Liver (tissue), 9 donors: ENCODE measurements around the gene ORMDL3. TPM values are rescaled to one million over a fixed set of nuclear protein-coding genes. Genes with fewer than 3 reads are reported as not detected.

Source experiments
- DNase-seq: peaks from one replicate; pipeline ENCODE4 v3.0.0-alpha.2; 2017; ENCODE audit warnings: low spot score
- H3K27ac ChIP-seq, 2 donors: one replicate each; pipeline ENCODE4 v1.7.0; 2013; ENCODE audit warnings: inconsistent platforms in 2 of 2, low read length in 2 of 2, control low read depth in 1 of 2, low read depth in 1 of 2, mild to moderate bottlenecking in 1 of 2
- H3K27me3 ChIP-seq, 4 donors: one replicate each; pipeline versions ENCODE4 v1.6.1 to v1.7.0; 2013; ENCODE audit warnings: low read length in 3 of 4, inconsistent platforms in 1 of 4, mild to moderate bottlenecking in 1 of 4, moderate library complexity in 1 of 4; ENCODE audit not compliant: control insufficient read depth in 4 of 4, insufficient read depth in 4 of 4
- H3K36me3 ChIP-seq, 4 donors: one replicate each; pipeline versions ENCODE4 v1.6.1 to v1.7.0; 2013; ENCODE audit warnings: low read length in 3 of 4, mild to moderate bottlenecking in 3 of 4, low read depth in 1 of 4, moderate library complexity in 1 of 4; ENCODE audit not compliant: control insufficient read depth in 4 of 4, insufficient read depth in 3 of 4
- H3K4me1 ChIP-seq, 4 donors: one replicate each; pipeline versions ENCODE4 v1.6.1 to v1.7.0; 2013; ENCODE audit warnings: low read length in 3 of 4, mild to moderate bottlenecking in 3 of 4, moderate library complexity in 1 of 4; ENCODE audit not compliant: control insufficient read depth in 4 of 4, insufficient read depth in 4 of 4
- H3K4me3 ChIP-seq, 3 donors: one replicate each; pipeline versions ENCODE4 v1.6.1 to v1.7.0; 2013; ENCODE audit warnings: low read length in 3 of 3, control low read depth in 1 of 3, low read depth in 1 of 3, mild to moderate bottlenecking in 1 of 3
- H3K9ac ChIP-seq, 2 donors: one replicate each; pipeline ENCODE4 v1.7.0; 2013; ENCODE audit warnings: low read length in 2 of 2, mild to moderate bottlenecking in 2 of 2, moderate library complexity in 2 of 2, control low read depth in 1 of 2, low read depth in 1 of 2
- H3K9me3 ChIP-seq, 4 donors: one replicate each; pipeline versions ENCODE4 v1.6.1 to v1.7.0; 2013; ENCODE audit warnings: low read length in 3 of 4; ENCODE audit not compliant: control insufficient read depth in 4 of 4
- EGR1 ChIP-seq, 2 donors: IDR thresholded peaks; 2 replicates each; pipeline ENCODE4 v1.6.1; 2016 to 2018; ENCODE audit warnings: antibody characterized with exemption in 2 of 2, low read depth in 2 of 2
- FOXA1 ChIP-seq: IDR thresholded peaks from 2 replicates; pipeline ENCODE4 v1.6.1; 2016; ENCODE audit warnings: antibody characterized with exemption
- GABPA ChIP-seq, 2 donors: IDR thresholded peaks in 1 of 2; conservative IDR thresholded peaks in 1 of 2; 2 replicates each; pipeline ENCODE4 v1.6.1; 2016; ENCODE audit warnings: antibody characterized with exemption in 2 of 2, mild to moderate bottlenecking in 1 of 2, moderate library complexity in 1 of 2
- HNF4A ChIP-seq, 2 donors: conservative IDR thresholded peaks; 2 replicates each; pipeline ENCODE4 v1.6.1; 2016; ENCODE audit warnings: antibody characterized with exemption in 2 of 2, mild to moderate bottlenecking in 2 of 2
- HNF4G ChIP-seq: IDR thresholded peaks from 2 replicates; pipeline ENCODE4 v1.6.1; 2016; ENCODE audit warnings: antibody characterized with exemption
- JUND ChIP-seq, 2 donors: IDR thresholded peaks; 2 replicates each; pipeline ENCODE4 v1.6.1; 2016; ENCODE audit warnings: antibody characterized with exemption in 2 of 2
- NR2F2 ChIP-seq: IDR thresholded peaks from 2 replicates; pipeline ENCODE4 v1.6.1; 2016; ENCODE audit warnings: antibody characterized with exemption
- RAD21 ChIP-seq, 2 donors: IDR thresholded peaks; 2 replicates each; pipeline ENCODE4 v1.6.1; 2016; ENCODE audit warnings: antibody characterized with exemption in 2 of 2, mild to moderate bottlenecking in 2 of 2
- REST ChIP-seq: IDR thresholded peaks from 2 replicates; pipeline ENCODE4 v1.6.1; 2016; ENCODE audit warnings: antibody characterized with exemption, mild to moderate bottlenecking
- RXRA ChIP-seq, 2 donors: IDR thresholded peaks; 2 replicates each; pipeline ENCODE4 v1.6.1; 2017 to 2018; ENCODE audit warnings: antibody characterized with exemption in 2 of 2, mild to moderate bottlenecking in 1 of 2
- SP1 ChIP-seq: IDR thresholded peaks from 2 replicates; pipeline ENCODE4 v1.6.1; 2018; ENCODE audit warnings: antibody characterized with exemption, mild to moderate bottlenecking
- TAF1 ChIP-seq: conservative IDR thresholded peaks from 2 replicates; pipeline ENCODE4 v1.6.1; 2016; ENCODE audit warnings: antibody characterized with exemption, mild to moderate bottlenecking
- YY1 ChIP-seq: IDR thresholded peaks from 2 replicates; pipeline ENCODE4 v1.6.1; 2016; ENCODE audit warnings: antibody characterized with exemption, mild to moderate bottlenecking
- WGBS: extraction: QIAGEN DNeasy Blood & Tissue Kit; methylation state at CpG from one replicate; pipeline ENCODE4 v1.1.7; 2013; 5-methylcytosine and 5-hydroxymethylcytosine counted together
- polyA plus RNA-seq, 2 donors: library from polyadenylated mRNA; stranded (reverse) in 1 of 2; unstranded in 1 of 2; fragments of 200-250 nt in 1 of 2; fragments of >200 nt in 1 of 2; fragmentation: Nextera tagmentation in 1 of 2; extraction: Ambion mirVana in 1 of 2; gene quantifications; one replicate each; pipeline versions ENCODE4 v1.2.1 to v1.2.3, GENCODE V29; 2013 to 2015
- total RNA-seq, 2 donors: library from RNA; depleted of rRNA; stranded (reverse); fragments of >200 nt; gene quantifications; one replicate each; pipeline ENCODE4 v1.2.3, GENCODE V29; 2014
- TF ChIP-seq, protein P1 (sequence below): IDR thresholded peaks from 2 replicates; pipeline ENCODE4 v1.6.1; 2016; ENCODE audit warnings: antibody characterized with exemption
- TF ChIP-seq, protein P2 (sequence below): fragments of 150-350 bp; IDR thresholded peaks from 2 replicates; pipeline ENCODE4 v1.5.1; 2017; ENCODE audit warnings: improper control_type of control experiment, low read depth, low read length; ENCODE audit not compliant: missing input control
- TF ChIP-seq, protein P3 (sequence below): IDR thresholded peaks from 2 replicates; pipeline ENCODE4 v1.6.1; 2016; ENCODE audit warnings: antibody characterized with exemption
- donor health status: healthy.
- donor health status: healthy.
- donor health status: healthy.
- donor health status: healthy.
- donor health status: healthy.

The ORMDL3 gene
- total and polyA plus RNA-seq, 4 donors: 71.0 to 141 (median 125) TPM

GRCh38 chr17:39933912-39934311 is 6.5 kb upstream of the ORMDL3 start (continued):
- no peak for TF ChIP-seq FOXA1
- TF ChIP-seq, protein P1, sequence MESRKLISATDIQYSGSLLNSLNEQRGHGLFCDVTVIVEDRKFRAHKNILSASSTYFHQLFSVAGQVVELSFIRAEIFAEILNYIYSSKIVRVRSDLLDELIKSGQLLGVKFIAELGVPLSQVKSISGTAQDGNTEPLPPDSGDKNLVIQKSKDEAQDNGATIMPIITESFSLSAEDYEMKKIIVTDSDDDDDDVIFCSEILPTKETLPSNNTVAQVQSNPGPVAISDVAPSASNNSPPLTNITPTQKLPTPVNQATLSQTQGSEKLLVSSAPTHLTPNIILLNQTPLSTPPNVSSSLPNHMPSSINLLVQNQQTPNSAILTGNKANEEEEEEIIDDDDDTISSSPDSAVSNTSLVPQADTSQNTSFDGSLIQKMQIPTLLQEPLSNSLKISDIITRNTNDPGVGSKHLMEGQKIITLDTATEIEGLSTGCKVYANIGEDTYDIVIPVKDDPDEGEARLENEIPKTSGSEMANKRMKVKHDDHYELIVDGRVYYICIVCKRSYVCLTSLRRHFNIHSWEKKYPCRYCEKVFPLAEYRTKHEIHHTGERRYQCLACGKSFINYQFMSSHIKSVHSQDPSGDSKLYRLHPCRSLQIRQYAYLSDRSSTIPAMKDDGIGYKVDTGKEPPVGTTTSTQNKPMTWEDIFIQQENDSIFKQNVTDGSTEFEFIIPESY: no peak

DNA sequence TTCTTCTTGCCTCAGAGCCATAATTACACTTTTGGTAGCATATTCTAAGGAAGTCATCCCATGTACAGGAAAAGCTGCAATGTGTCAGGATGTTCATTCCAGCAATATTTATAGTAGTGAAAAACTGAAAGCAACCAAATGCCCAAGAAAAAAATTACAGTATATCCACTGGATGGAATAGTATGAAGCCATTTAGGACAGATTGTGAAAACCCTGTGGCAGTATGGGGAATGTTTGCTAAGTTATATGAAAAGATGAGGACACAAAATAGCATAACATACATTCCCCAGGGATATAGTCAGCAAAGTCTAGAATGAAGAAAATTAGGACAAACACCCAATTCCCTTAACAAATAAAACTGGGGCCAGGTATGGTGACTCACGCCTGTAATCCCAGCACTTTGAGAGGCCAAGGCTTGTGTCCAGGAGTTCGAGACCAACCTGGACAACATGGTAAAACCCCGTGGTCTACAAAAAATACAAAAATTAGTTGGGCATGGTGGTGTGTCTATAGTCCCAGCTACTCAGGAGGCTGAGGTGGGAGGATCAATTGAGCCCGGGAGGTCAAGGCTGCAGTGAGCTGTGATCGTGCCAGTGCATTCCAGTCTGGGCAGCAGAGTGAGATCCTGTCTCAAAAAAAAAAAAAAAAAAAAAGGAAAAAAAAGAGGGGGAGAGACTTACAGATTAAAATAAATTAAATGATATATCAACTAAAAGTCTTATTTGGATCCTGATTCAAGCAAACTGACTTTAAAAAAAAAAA is 2.4 kb upstream of the ORMDL3 start:
- TF ChIP-seq RXRA (IDR thresholded peaks at IDR 0.05) (no peak), HNF4A (conservative IDR thresholded peaks at IDR 0.05) (no peak), JUND (IDR thresholded peaks at IDR 0.05) (no peak), YY1 (no peak), NR2F2 (no peak), EGR1 (IDR thresholded peaks at IDR 0.05; ENCODE audit: low read depth in 2 of 2) (no peak), FOXA1 (no peak), TAF1 (no peak), GABPA (IDR thresholded peaks at IDR 0.05 in 1 of 2, conservative IDR thresholded peaks at IDR 0.05 in 1 of 2) (no peak), SP1 (no peak), REST (no peak), RAD21 (IDR thresholded peaks at IDR 0.05) (no peak), HNF4G (no peak)
- TF ChIP-seq, protein P2, sequence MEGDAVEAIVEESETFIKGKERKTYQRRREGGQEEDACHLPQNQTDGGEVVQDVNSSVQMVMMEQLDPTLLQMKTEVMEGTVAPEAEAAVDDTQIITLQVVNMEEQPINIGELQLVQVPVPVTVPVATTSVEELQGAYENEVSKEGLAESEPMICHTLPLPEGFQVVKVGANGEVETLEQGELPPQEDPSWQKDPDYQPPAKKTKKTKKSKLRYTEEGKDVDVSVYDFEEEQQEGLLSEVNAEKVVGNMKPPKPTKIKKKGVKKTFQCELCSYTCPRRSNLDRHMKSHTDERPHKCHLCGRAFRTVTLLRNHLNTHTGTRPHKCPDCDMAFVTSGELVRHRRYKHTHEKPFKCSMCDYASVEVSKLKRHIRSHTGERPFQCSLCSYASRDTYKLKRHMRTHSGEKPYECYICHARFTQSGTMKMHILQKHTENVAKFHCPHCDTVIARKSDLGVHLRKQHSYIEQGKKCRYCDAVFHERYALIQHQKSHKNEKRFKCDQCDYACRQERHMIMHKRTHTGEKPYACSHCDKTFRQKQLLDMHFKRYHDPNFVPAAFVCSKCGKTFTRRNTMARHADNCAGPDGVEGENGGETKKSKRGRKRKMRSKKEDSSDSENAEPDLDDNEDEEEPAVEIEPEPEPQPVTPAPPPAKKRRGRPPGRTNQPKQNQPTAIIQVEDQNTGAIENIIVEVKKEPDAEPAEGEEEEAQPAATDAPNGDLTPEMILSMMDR: no peak
- TF ChIP-seq, protein P3, sequence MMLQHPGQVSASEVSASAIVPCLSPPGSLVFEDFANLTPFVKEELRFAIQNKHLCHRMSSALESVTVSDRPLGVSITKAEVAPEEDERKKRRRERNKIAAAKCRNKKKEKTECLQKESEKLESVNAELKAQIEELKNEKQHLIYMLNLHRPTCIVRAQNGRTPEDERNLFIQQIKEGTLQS: no peak
- TF ChIP-seq, protein P1: no peak
- Histone ChIP-seq H3K4me1 (peaks cover 13 to 48% (median 29%) of the 10 kb centered on the region in 4 donors), H3K36me3 (no peaks in the 10 kb centered on the region), H3K4me3 (no peak overlapping the region), H3K9ac (no peak overlapping the region), H3K9me3 (no peaks in the 10 kb centered on the region), H3K27me3 (no peaks in the 10 kb centered on the region), H3K27ac (peak overlapping the region; percentile 95 to 98)
- 81% methylated on average over 5 of the region's 5 CpGs for WGBS
- no peak for DNase-seq
